Right atrium auricular region (tissue), 2 donors: ENCODE results near the gene RHBDD1. TPM values are rescaled to one million over a fixed set of nuclear protein-coding genes. Genes with fewer than 3 reads are reported as not detected.

Experiments used
- DNase-seq: peaks from one replicate; pipeline ENCODE4 v3.0.0-alpha.2; 2019; ENCODE audit warnings: low spot score
- H3K27ac ChIP-seq, 2 donors: fragments of 200-600 bp; sonication (generic); 1 replicate in 1 of 2; 2 replicates in 1 of 2; pipeline ENCODE4 v1.5.1; 2016 to 2019
- H3K27me3 ChIP-seq, 2 donors: fragments of 200-600 bp; sonication (generic); one replicate each; pipeline versions ENCODE4 v1.5.1 to v1.6.0; 2017 to 2019
- H3K36me3 ChIP-seq: fragments of 200-600 bp; sonication (generic); one replicate; pipeline ENCODE4 v1.5.1; 2016
- H3K4me1 ChIP-seq, 2 donors: fragments of 200-600 bp; sonication (generic); one replicate each; pipeline versions ENCODE4 v1.5.1 to v1.6.0; 2017 to 2019
- H3K4me3 ChIP-seq, 2 donors: fragments of 200-600 bp; sonication (generic); 1 replicate in 1 of 2; 2 replicates in 1 of 2; pipeline ENCODE4 v1.5.1; 2017 to 2019; ENCODE audit warnings: mild to moderate bottlenecking in 1 of 2, moderate library complexity in 1 of 2
- H3K9me3 ChIP-seq, 2 donors: fragments of 200-600 bp; sonication (generic); one replicate each; pipeline ENCODE4 v1.5.1; 2019
- CTCF ChIP-seq, 2 donors: fragments of 200-600 bp; sonication (generic); IDR thresholded peaks; one replicate each; pipeline ENCODE4 v1.5.1; 2019; ENCODE audit warnings: antibody characterized with exemption in 2 of 2
- total RNA-seq, 2 donors: library from RNA; depleted of rRNA; stranded (reverse); fragments of >200 nt; gene quantifications; one replicate each; pipeline ENCODE4 v1.1.0, GENCODE V29; 2016

Gene RHBDD1
- total RNA-seq, 2 donors from 2014 or later = 12.3 to 16.1 TPM

- Histone ChIP-seq H3K4me1 (peaks cover 0 to 80% of the 10 kb centered on the region in 2 donors), H3K4me3 (peak overlapping the region; percentile 55 to 62), H3K27me3 (no peaks in the 10 kb centered on the region), H3K36me3 (no peaks in the 10 kb centered on the region), H3K27ac (peak overlapping the region; percentile 90 to 92), H3K9me3 (no peaks in the 10 kb centered on the region)
- DNase-seq = peak; percentile 74
- TF ChIP-seq CTCF (IDR thresholded peaks at IDR 0.05) = no peak
These were observed 44.8 kb upstream of the RHBDD1 start for GRCh38 chr2:226791056-226791486.

GRCh38 chr2:226791487-226792081 lies 44.3 kb upstream of the RHBDD1 start:
- Histone ChIP-seq H3K4me1 (peaks cover 0 to 85% of the 10 kb centered on the region in 2 donors), H3K27ac (peak overlapping the region; percentile 90 to 92)
- peak; percentile 29 to 61 for TF ChIP-seq CTCF (IDR thresholded peaks at IDR 0.05)

GRCh38 chr2:226792155-226792881 lies 43.5 kb upstream of the RHBDD1 start:
- no peak for TF ChIP-seq CTCF (IDR thresholded peaks at IDR 0.05)

More at GRCh38 chr2:226791487-226792081, 44.3 kb upstream of the RHBDD1 start:
- H3K27me3 ChIP-seq = no peaks in the 10 kb centered on the region
- peak overlapping the region; percentile 55 to 62 for H3K4me3 ChIP-seq
- peak; percentile 86 for DNase-seq
- H3K9me3 ChIP-seq = no peaks in the 10 kb centered on the region
- H3K36me3 ChIP-seq = no peaks in the 10 kb centered on the region

GRCh38 chr2:226793646-226794045 lies 42.2 kb upstream of the RHBDD1 start:
- TF ChIP-seq CTCF (IDR thresholded peaks at IDR 0.05) = no peak
- Histone ChIP-seq H3K27me3 (no peaks in the 10 kb centered on the region), H3K4me3 (peak overlapping the region; percentile 80), H3K4me1 (peaks cover 0 to 85% of the 10 kb centered on the region in 2 donors), H3K27ac (peak overlapping the region; percentile 90 to 92), H3K9me3 (no peaks in the 10 kb centered on the region), H3K36me3 (no peaks in the 10 kb centered on the region)
- DNase-seq = no peak

More at GRCh38 chr2:226792155-226792881, 43.5 kb upstream of the RHBDD1 start:
- no peak for DNase-seq
- Histone ChIP-seq H3K9me3 (no peaks in the 10 kb centered on the region), H3K27ac (peak overlapping the region; percentile 90 to 92), H3K36me3 (no peaks in the 10 kb centered on the region), H3K4me1 (peaks cover 0 to 85% of the 10 kb centered on the region in 2 donors), H3K27me3 (no peaks in the 10 kb centered on the region), H3K4me3 (peak overlapping the region; percentile 55 to 62)

- peak overlapping the region; percentile 80 for H3K4me3 ChIP-seq
- no peak for DNase-seq
- no peaks in the 10 kb centered on the region for H3K27me3 ChIP-seq
- TF ChIP-seq CTCF (IDR thresholded peaks at IDR 0.05) = no peak
- H3K4me1 ChIP-seq = peaks cover 0 to 81% of the 10 kb centered on the region in 2 donors
- peak overlapping the region; percentile 90 to 92 for H3K27ac ChIP-seq
- no peaks in the 10 kb centered on the region for H3K9me3 ChIP-seq
- H3K36me3 ChIP-seq = no peaks in the 10 kb centered on the region
These were observed 41.6 kb upstream of the RHBDD1 start for GRCh38 chr2:226794196-226794661.
